SH-SY5Y (cell line): ENCODE data around the gene COPRS.

Experiments used
- GATA2 ChIP-seq: IDR thresholded peaks from 2 replicates; pipeline ENCODE4 v1.6.1; 2011; ENCODE audit warnings: mild to moderate bottlenecking, low read depth, low read length
- GATA3 ChIP-seq: IDR thresholded peaks from 2 replicates; pipeline ENCODE4 v1.6.1; 2011; ENCODE audit warnings: low read depth, mild to moderate bottlenecking, low read length, moderate library complexity

DNA sequence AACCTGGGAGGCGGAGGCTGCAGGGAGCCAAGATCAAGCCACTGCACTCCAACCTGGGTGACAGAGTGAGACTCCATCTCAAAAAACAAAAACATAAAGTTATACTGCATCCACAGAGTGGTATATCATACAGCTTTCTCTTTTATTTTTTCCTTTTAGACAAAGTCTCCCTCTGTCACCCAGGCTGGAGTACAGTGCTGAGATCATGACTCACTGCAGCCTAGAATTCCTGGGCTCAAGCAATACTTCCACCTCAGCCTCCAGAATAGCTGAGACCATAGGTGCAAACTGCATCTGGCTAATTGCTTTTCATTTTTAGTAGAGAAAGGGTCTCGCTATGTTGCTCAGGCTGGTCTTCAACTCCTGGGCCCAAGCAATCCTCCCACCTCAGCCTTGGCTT is 10.0 kb upstream of the COPRS start:
- TF ChIP-seq GATA3 (no peak), GATA2 (no peak)
